CD4-positive, alpha-beta T cell treated with Interleukin-4 for 4 hours (primary cell): ENCODE results near the gene DFFA.
A peak's percentile ranks its signal among the peaks of the same experiment; 100 is the strongest.
"Not testable (repeated sequence)": the region's sequence is repeated elsewhere in the genome, so short reads cannot be mapped to it uniquely, and the experiment has no call there.

ENCODE experiments used
- DNase-seq: peaks from one replicate; pipeline ENCODE4 v3.0.0-alpha.2; 2020

Gene DFFA

DNA sequence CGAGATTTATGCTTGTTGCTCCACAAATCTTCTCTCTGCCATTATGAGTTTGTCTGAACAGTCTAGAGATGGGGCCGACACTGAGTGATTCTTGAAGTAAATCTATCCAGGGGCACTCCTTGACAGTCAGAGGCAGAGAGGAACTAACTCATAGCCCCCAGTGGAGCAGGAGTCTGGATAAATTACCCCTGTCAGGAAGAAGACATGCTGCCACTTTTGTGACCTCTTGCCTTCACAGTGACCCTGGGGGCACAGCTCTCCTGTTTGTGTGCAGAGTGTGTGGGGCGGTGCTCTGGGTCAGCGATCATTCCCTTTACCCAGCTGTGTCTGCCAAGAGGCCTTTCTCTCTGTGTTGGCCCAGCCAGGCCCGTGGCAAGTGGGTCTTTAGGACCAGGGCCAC is 31.9 kb upstream of the DFFA start:
- no peak for DNase-seq

DNA sequence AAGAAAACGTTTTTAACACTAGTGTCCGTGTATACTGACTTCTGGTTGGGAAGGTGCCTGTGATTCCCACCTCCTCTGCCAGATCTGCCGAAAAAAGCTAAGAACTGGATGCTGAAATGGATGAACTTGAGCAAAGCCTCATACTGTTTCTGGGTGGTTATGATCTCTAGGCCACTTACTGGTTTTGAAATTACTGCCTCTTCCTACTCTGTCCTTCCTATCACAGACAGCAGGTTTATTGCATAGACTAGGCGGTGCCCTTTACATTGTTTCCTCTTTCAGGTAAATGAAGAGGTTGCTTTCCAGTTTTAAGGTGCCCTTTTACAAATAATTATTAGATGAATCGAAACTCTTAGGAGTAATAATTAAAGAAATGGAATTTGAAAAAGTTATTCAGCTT is 29.9 kb upstream of the DFFA start:
- DNase-seq: no peak

DNA sequence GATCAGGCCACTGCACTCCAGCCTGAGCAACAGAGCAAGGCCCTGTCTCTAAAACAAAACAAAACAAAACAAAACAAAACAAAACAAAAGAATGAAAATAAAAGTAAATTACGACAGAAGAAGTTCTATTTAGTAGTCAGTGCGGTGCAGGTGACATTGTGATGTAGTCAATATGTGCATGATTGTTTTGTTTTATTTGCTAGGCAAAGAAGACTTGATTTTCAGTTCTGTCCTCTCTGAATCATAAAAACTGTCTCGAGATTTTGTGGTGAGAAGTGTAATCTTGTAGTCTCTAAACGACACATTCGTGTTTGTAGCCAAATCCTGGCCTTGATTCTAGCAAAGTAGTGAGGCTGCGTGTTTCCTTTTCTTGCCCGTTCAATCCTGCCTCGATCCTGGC is 25.9 kb upstream of the DFFA start:
- DNase-seq: peak; percentile 44

DNA sequence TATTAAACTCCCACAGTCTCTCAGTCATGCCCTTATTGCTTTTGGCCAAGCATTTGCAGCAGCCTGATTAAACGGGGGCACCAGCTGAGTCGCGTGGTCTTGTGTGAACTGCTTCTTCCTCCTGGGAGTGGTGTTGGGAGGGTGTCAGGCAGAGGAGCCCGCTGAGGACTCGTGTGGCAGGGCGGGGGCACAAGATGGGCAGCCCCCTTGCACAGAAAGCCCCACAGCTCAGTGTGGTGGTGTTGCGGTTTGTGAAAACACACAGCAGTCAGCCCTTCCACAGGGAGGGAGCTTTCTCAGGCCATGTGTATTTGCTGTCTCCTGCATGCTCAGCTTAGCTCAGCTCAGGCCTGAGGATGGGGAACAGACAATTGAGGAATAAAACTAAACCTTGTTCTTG is 24.8 kb upstream of the DFFA start:
- DNase-seq: peak; percentile 20

DNA sequence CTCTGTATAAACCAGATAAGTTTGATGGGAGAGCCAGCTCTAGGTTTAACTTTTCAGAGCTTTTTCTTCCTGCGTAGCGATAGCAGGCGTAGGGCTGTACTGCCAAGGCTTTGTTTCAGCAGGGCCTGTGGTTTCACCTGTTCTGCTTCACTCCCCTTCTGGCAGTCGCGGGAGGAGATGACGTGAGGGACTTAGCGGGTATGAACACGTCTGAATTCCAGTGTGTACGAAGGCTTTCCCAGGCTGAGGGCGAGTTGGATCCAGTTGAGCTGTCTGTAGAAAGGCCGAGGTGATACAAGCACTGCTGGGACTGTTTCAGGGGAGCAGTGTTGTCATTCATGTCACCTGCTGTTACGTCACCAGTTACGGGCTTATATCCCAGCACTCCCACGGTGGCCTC is 23.6 kb upstream of the DFFA start:
- no peak for DNase-seq

DNA sequence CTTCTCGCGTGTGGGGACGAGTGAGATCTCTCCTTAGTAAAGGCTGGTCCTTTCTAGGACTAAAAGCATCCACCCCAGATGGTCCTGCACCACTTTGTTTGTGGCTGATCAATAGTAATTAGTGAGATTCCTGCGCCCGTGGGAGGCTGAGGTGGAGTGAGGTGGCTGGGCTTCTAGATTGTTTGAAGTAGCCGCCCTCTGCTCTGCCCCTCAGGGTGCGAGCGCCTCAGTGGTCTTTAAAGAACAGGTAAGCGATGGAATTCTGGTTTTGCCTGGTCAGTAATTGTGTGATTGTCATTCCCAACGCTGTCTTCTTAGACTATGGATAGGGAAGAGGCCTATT is 23.1 kb upstream of the DFFA start:
- no peak for DNase-seq

DNA sequence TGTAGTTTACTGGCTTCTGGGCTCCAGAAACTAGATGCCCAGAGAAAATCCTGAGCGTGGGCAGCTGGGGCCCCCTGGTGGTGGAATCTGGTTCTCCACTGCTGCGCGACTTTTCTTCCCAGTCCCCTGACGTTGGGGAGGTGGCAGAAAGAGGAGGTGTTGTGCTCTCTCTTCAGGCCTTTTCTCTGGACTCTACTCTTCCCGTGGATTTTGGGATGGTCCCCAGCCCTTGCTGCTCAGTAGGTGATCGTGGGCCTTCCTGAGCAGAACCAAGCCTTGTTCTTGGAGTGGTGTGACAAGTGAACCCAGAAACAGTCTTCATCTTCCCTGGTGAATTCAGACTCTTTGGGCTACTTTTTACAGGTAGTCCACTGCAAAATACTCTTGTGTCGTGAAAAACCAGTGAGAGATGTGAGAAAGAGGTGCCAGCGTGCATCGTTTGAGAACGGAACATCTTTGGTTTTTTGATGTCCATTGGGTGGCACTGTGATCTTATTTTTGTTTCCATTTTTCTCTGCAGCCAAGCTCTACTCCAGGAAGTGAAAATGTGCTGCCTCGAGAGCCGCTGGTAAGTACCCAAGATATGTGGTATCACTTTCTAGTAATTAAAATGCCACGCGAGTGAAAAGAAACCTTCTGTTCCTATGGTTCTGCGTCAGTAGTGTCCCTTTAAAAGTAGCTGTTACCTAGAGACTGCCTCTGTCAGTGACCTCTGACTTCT is 22.6 kb upstream of the DFFA start:
- DNase-seq: peak; percentile 82

DNA sequence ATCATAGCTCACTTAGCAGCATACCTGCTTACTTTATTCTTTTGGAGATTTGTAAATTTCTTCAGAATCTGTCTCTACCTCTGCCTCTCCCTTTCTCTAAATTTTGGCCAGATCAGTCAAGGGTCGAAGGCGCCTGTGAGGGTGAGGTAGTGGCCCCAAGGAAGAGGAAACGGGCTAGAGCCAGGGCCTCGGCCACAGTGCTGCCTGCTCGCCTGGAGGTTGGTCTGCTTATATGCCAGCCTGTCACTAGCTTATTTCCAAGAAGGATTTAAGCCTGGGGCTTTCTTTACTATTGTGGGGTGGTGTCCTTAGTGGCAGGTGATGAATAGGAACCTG is 22.1 kb upstream of the DFFA start:
- DNase-seq: no peak

DNA sequence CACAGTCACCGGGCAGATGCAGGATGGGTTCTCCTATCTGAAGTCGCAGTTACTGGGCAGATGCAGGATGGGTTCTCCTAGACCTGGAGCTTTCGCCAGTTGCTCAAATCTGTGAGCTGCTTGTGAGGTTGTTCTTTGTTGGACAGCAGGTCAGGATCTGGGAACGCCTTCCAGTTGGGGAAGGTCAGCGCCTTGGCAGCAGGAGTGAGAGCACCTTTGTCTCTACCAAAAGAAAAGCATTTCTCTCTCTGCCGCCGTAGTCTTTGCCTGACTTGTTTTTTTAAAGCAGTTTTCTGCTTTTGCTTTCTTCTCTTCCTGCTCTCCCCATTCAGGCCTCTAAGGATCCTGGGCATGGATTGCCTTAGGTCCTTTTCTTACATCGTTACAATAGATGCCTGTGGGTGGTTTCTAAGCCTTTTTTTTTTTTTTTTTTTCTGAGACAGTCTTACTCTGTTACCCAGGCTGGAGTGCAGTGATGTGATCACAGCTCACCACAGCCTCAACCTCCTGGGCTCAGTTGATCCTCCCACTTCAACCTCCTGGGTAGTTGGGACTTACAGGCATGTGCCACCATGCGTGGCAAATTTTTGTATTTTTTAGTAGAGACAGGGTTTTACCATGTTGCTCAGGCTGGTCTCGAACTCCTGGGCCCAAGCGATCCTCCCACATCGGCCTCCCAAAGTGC is 18.1 kb upstream of the DFFA start:
- DNase-seq: no peak

DNA sequence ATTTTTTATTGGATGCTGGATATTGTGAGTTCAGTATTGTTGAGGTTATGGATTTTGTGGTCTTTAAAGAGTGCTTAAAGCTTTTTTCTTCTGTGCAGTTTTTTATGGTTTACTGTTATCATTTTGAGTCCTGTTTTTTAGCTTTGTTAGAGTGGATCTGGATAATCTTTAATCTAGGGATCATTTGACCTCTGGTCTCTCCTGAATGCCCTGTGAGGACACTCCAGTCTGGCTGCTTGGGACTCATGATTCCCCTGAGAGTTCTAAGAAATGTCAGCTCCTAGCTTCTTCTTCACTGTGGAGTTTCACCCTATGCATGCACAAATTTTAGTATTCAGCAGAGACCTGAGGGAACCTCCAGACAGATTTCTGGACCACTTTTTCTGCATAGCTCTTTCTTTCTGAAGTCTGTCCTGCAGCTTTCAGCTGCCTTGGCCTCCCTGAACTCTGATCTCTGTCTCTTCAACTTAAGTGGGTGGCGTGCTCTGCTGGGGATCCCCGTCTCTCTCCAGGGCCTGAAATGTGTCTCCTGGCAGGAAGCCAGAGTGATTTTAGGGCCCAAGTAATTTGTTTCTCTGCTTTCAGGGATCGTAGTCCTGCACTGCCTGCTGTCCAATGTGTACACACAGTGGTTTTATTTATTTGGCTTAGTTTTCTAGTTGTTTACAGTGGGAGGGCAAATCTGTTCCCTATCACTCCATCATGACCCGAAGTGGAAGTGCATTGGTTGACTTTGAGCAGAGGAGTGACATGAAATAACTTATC is 17.1 kb upstream of the DFFA start:
- no peak for DNase-seq

DNA sequence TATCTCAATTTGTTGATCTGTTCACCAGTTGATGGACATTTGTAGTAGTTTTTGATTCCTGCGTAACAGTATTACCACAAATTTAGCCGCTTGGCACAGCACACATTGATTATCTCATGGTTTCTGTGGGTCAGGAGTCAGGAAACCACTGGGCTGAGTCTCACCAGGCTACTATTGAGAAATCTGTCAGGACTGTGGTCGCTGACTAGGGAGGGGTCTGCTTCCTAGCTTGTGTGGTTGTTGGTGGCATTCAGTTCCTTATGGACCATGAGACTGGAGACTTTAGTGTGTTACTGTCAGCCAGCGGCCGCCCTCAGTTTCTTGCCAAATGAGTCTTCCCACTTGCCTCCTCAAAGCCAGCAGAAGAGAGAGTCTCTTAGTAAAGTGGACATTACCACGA is 12.2 kb upstream of the DFFA start:
- DNase-seq: no peak

DNA sequence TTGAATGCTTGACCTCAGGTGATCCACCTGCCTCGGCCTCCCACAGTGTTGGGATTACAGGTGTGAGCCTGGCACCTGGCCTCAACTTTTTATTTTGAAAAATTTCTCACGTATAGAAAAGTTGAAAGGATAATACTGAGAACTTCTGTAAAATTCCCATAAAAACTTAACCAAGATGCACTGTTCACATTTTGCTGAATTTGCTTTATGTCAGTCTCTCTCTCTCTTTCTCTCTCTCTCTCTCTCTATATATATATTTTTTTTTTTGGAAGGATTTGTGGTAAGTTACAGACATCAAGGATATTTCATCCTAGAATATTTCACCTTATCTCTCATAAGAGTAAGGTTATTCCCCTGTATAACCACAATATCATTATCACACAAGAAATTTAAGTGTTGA is 8.3 kb upstream of the DFFA start:
- no peak for DNase-seq

DNA sequence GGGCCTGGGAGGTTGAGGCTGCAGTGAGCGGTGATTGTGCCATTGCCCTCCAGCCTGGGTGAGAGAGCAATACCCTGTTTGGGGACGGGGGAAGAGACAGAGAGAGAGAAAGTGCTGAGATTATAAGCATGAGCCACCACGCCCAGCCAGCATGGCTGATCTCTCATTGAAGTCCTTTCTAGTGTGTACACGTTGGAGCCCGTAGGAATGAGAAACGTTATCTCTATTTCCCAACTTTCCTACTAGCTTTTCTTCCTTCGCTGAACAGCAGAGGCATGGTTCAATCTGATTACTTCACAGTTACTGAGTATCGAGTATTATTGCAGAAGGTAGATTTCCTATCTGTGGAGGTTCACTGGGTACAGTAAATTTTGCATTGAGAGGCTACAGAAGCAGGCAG is 7.0 kb upstream of the DFFA start:
- DNase-seq: no peak

DNA sequence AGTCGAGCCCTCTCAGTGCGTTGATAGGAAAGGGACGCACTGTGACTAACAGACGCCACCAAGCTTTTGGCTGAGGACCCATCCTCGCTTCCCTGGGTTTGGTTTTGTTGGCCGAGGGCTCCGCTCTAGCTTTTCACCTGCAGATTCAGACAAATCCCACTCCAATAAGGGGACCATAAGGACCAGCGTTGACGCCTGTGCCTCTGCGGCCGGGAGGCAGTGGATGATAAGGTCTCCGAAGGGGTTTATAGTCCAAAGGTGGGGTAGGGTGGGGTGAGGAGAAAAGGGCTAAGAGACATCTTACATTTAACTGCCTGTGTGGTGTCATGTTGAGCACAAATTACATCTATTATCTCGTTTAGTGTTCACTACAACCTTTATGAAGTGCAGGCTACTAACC is 3.2 kb upstream of the DFFA start:
- DNase-seq: no peak

DNA sequence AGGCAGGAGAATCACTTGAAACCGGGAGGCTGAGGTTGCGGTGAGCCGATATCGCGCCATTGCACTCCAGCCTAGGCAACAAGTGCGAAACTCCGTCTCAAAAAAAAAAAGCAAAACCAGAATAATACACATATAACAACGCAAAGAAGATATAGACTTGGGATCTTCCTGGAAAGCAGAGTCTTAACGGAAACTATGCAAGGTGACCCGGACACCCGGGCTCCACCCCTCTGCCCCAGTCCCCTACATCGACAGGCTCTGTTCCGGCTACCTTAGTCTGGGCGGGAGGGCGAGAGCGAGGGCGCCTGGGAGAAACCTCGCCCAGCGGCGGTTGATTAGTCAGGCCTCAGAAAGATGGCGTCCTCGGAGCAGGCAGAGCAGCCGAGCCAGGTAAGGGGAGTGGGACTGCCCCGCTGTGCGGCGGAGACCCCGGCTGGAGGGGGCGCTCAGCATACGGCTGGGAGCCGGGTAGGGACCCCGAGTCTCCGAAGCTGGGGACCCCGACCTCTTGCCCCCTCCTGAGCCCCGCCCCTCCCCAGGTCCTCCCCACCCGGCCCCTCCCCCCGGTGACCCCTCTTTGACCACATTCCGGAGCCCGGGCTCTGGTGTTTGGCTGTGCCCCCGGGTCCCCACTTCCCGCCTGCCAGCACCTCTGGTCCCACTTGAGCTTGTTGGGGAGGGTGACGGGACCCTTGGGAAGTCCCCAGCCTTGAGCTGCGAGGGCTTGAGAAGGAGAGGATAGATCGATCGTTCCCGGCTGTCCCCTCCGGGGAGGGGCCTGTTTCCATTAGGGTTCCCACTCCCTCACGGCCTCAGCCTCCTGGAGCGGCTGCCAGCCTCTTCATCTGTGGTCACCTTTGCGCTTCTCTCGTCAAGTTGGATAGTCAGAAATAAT is 2.5 kb upstream of the DFFA start, which contains the start of gene PEX14:
PEX14 (plus strand) TSS at position 338 of the 895 bp plus-strand sequence; CDS start at position 355, 17 bp downstream.
- peak; percentile 81 for DNase-seq

DNA sequence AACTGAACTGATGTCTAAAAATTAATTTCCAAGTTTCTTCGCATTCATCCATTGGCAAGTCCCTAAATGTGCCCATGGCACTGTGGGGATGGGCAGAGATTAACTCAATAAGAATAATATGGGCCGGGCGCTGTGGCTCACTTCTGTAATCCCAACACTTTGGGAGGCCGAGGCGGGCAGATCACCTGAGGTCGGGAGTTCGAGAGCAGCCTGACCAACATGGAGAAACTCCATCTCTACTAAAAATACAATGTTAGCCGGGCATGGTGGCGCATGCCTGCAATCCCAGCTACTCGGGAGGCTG is 1.9 kb upstream of the DFFA start:
- DNase-seq: not testable (repeated sequence)

DNA sequence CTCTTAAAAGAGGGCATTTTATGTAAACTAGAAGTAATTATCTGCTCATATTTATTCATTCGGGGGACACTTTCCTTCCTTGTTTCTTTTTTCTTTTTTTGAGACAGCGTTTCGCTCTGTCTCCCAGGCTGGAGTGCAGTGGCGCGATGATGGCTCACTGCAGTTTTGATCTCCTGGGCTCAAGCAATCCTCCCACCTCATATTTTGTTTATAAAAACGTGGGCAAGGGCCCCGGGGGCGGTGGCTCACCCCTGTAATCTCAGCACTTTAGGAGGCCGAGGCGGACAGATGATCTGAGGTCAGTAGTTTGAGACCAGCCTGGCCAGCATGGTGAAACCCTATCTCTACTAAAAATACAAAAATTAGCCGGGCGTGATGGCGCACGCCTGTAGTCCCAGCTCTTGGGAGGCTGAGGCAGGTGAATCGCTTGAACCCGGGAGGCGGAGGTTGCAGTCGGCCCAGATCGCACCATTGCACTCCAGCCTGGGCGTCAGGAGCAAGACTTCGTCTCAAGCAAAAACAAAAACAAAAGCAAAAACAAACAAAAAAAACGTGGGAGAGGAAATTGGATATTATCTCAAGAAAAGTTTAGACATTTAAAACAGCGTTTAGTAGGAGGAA is 926 bp upstream of the DFFA start:
- no peak for DNase-seq

DNA sequence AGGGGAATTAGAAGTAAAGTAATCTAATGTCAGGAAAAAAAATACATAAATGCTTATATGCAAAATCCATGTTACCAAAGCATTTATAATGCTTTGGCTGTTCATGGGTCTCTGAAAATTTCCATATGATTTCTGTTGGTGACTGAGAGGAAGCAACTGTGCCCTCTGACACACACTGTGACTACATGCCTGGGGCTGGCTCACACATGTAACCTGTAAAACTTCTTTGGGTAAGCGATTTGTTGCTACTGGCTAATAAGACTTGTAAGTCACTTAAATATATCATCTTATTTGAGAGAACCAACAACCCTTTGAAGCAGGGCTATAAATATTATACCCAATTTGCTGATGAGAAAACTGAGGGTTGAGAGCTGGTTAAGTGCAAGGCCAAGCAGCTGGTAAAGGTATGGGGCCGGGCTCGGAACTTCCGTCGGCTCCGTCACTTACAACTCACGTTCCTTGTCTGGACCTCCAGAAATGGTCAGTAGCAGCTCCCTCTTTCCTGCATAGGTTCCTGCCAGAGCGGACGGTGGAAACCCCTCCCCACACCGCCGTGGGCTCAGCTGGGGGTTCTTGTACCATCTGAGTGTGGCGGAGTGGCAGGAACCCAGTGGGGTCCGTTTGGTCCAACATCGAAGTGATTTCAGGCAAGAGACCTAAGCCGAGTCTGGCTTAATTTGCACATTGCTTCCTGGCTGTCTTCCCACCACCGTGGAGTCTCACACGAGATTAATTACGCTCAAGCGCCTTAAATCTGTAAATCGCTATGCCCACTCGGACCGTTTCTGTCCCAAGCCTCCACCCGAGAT is 714 bp downstream of the DFFA start:
- DNase-seq: no peak

DNA sequence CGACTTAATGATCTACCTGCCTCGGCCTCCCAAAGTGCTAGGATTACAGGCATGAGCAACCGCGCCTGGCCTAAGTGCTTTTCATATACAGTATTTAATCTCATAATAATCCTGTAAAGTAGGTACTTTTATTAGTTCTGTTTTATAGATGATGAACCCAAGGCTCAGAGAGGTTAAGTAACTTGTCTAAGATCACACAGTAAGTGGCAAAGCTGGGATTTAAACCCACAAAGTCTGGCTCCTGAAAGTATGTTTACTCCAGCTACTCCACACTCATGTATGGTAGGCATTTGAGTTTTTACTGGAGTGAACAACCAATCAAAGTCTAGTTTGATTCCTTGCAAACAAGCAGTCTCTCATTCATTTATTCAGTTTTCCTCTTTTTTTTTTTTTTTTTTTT is 2.3 kb downstream of the DFFA start:
- DNase-seq: no peak

DNA sequence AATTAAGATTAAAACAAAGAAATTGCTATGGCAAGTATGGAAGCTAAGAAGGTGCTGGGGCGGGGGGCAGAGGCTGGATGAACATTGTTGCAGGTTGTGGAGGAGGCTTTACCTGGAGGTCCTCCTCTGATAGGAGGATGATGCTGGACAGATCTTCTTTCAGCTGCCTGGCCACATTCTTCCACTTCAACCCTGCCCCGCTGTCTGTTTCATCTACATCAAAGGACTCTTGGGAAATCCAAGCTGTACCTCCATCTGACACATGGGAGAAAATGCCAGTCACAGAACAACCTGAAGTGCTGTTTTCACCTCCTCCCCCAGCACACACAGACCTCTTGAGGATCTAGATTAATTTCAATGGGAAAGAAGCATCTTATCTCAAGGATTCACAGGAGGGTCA is 5.3 kb downstream of the DFFA start:
- no peak for DNase-seq

DNA sequence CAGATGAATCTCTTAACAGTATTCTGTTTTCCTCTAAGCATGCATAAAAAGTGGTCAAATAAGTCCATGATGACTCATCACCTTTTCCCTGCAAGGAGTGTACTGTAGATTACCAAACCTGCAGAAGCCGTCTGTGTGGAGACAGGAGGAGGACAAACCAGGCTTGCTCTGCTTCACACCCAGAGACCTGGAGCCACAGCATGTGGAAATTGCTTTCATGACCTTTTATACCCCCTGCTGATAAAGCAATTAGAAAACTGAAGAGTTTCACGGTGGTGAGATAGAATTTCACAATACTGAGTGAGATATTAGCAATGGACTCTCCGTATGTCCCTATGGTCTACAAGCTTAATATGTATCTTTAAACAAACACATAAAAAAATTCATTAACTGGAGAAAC is 13.1 kb downstream of the DFFA start:
- no peak for DNase-seq

DNA sequence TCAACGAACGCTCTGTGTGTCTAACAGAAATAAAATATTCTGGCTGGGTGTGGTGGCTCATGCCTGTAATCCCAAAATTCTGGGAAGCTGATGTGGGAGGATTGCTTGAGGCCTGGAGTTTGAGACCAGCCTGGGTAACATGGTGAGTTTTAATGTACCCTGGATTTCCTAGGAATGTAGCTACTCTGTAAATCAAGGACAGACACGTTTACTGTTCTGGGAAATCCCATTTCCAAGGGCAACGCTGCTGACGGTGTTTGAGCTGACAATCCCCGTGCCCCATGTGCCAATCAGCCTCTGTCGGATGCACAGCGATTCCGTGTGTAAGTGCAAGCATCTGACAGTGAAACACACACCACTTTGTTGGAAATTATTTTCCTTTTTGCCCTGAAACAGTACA is 14.5 kb downstream of the DFFA start:
- no peak for DNase-seq
